GM15510 (cell line): Measurements from ENCODE around the gene KATNAL1.

Experiments
- POLR2A ChIP-seq: IDR thresholded peaks from 3 replicates; pipeline ENCODE4 v1.6.1; 2011; ENCODE audit warnings: borderline replicate concordance; ENCODE audit not compliant: insufficient read length; ENCODE audit errors: extremely low read depth

The KATNAL1 gene

DNA sequence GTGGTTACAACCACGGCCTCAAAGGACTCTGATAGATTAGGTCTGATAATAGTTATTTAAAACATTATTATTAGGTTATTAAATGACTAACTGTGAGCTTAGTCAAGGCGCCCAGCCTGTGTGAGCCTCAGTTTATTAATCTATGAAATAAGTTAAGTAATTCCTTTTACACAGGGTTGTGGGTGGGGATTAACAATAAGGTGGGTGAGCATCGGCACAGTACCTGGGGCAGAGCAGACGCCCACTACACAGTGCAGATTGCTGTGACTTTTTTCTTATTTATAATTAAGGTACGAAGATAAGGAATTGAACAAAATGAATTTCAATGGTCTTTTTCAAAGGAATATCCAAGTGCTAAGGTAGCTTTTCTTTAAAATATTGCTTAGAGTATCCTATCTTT lies 132.2 kb downstream of the KATNAL1 start:
- TF ChIP-seq POLR2A: no peak

DNA sequence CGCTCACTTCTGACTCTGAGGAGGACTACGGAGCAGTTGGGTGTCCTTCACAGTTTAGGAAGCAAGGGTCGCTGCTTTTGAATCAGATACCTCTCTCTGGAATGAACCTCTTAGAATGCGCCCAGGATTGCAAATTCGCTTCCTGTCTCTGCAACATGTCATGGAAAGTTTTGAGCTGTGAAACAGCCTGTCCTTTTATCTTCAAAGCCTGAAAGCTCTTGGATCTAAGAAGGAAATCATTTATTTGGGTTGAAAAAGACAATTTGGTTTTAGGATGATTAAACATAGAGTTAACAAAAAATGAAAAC lies 134.1 kb downstream of the KATNAL1 start:
- no peak for TF ChIP-seq POLR2A

DNA sequence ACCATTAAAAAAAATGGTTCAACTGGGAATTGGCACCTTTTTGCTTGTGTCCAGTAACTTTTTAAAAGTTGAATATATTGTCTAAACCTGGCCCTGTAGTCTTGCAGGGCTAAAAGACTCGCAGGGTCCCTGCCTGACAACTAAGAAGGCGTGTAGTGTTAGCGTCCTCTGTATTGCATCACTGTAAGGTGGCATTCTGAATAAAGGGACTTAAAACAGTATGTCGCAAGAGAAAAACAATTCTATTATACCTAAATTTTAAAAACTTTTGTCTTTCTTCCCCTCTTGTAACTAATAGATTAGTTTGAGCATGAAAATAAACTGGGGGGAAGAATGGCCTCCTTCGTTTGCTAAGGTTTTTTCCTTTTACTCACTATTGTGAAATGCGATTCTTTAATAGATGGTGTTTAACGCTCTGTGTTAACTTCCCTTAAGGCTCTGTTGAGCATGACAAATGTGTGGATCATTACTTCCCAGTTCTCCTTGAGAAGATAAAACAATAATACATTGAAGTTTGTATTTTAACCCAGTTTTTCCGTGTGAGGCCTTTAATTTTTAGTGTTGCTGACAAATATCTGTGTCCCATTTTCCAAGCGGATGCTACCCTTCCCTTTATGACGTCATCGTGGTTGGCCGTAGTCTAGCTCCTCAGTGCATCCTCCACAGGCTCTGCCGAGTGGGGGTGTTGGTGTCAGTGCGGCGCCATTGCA lies 134.6 kb downstream of the KATNAL1 start:
- no peak for TF ChIP-seq POLR2A

DNA sequence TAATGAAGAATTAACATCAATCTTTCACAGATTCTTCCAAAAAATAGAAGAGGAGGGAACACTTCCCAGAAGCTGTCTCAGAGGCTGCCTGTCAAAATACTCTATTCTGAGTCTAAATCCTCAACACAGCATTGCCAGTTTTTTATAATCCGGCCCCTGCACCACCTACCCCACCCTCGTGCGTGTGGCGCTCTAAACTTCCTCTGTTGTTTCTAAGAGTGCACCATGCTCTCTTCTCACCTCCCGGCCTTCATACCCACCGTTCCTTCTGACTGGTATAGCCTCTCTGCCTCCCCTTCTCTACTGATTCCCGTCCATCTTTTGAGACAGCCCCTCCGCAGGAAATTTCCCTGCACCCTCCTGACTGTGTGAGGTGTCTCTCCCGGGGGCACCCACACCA lies 136.8 kb downstream of the KATNAL1 start:
- TF ChIP-seq POLR2A: no peak

DNA sequence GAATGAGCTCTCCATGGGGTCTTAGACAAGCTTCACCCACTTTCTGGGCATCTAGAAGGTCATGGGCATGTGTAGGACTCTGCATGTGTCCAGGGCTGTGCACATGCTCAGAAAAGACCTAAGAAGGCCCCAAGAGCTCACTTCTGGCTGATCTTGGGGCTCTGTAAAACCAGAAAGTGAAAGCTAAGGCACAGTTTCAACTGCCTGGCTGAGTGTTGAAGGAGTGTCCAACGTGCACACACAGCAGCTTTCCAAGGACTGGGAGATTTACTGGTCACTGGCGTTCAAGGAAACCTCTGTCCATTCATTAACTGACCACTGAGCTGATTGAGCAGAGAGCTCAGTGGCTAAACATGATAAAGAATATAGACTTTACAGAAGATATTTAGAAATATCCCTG lies 137.9 kb downstream of the KATNAL1 start:
- no peak for TF ChIP-seq POLR2A

DNA sequence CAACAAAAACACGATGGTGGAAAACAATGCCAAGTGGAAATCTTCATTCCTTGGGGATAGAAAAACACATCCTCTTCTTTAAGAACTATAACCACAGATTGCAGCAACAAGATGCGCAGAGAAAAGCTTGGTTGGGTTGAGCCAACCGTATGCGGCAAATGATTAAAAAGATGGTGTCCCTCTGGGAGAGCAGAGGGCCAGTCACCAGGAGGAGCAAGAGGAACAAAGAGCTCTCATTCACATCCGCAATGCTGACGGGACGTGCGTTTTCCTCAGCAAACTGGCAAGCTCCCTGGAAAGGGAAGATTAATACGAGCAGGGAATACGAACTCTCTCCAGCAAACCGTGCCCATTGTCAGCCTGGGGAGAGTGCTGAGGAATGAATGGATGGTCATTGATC lies 141.6 kb downstream of the KATNAL1 start:
- TF ChIP-seq POLR2A: no peak

DNA sequence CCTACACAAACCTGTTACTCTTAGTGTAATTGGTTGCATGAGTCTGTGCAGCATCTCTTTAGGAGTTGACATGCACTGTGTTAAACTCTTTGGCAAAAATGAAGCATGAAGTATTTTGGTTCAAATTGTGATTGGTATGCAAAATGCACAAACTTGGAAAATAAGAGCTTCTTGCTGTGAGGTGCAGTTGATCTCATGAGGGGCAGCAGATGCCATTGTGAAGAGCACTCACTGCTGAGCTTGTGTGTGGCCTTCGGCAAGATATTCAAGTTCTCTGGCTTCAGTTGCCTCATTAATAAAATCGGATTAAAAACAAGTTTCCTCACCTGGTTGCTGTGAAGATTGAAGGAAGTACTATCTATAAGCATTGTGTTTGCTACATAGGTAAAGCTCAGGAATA lies 142.3 kb downstream of the KATNAL1 start:
- TF ChIP-seq POLR2A: no peak

DNA sequence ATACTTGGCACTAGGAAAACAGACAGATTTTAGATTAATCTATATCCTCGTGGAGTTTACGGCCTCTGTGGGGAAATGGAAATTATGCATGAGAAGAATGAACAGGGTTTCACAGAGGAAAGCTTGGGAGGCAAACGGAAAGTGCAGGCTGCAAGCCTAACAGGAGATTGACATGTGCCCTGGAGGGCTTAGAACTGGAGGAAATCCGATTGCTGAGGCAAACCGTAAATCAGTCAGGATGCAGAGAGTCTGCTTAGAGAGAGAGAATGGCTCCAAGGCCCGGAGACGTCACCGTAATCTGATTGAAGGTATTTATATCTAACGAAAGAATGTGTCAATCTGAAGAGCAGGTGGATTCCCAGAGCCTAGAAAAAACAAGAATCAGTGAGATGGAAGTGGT lies 143.2 kb downstream of the KATNAL1 start:
- TF ChIP-seq POLR2A: no peak

DNA sequence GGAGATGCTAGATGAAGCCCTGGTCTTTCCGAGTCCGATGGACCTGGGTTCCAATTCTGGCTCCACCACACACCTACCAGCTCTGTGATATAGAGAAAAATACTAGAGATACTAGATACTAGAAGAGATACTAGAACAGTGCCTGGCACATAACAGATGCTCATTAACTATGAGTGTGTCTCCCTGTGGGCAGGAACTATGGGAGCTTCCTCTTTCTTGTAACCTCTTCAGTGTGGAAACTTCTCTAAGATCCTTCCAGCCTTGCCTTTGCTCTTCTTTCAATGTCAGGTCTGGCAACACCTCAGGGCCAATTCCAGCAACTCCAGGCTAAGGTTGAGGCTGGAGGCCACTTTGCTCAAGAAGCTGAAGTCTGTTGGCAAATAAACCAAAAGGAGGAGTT lies 143.9 kb downstream of the KATNAL1 start:
- no peak for TF ChIP-seq POLR2A

DNA sequence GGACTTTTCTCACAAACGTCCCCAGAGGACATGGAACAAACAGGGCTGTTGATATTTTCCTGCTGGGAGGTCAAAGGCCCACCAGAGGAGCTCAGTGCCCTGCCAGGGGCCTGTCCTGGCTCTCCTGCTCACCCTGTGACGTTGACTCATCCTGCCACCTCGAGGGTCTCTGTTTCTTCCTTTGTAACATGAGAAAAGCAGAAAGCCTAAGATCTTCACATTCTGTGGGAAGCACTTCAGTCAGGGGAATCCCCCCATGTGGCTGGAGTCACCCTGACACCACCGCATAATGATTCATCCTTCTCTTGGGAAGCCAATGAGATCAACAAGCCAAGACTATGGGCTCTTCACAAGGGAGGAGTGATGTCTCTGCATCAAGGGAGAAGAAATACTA lies 147.9 kb downstream of the KATNAL1 start:
- TF ChIP-seq POLR2A: no peak

DNA sequence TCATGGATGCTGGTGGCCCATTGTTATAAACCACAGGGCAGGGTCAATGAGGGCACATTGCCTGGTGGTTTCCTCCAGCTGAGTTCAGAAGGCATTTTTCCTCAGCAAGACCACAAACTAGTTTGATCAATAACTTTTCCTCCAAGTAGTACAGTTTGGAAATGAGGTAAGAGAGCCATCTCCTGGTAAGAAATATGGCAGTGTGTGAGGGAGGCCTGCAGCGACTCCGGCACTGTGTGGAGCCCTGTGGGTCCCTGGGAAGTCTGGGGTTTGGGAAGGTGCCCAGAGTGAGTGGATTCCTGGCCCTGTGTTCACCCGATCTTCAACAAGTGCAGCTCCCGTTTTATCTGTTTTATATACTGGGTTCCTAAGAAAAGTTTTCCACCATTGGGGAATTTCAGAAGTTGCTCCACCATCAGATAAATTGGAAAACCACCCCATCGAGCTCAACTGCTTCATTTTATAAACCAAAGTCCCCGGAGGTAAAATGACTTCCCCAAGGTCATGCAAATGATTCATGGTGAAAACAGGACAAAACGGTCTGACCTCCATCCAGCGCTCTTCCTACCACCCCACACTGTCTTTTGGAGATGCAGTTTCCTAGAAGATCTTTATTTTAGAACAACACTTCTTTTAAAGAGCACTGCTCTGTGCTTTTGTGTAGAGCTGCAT lies 148.4 kb downstream of the KATNAL1 start:
- no peak for TF ChIP-seq POLR2A

DNA sequence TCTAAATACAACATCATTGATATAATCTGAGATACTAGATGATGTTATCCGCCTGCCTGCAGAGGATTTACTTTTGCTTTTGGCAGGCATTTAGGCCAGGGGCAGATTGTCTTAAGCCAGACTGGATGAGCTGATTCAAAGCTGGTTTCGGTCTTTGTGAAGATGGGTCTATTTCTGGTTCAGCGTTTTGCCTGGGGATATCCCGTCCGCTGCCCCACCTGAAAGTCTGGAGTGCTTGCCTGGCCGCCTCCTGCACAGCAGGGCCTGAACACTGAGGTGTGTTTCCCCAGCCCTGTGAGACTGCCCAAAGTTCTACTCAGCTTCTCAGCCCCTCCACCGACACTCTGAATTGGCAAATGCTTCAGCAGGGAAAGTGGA lies 149.7 kb downstream of the KATNAL1 start:
- TF ChIP-seq POLR2A: no peak

DNA sequence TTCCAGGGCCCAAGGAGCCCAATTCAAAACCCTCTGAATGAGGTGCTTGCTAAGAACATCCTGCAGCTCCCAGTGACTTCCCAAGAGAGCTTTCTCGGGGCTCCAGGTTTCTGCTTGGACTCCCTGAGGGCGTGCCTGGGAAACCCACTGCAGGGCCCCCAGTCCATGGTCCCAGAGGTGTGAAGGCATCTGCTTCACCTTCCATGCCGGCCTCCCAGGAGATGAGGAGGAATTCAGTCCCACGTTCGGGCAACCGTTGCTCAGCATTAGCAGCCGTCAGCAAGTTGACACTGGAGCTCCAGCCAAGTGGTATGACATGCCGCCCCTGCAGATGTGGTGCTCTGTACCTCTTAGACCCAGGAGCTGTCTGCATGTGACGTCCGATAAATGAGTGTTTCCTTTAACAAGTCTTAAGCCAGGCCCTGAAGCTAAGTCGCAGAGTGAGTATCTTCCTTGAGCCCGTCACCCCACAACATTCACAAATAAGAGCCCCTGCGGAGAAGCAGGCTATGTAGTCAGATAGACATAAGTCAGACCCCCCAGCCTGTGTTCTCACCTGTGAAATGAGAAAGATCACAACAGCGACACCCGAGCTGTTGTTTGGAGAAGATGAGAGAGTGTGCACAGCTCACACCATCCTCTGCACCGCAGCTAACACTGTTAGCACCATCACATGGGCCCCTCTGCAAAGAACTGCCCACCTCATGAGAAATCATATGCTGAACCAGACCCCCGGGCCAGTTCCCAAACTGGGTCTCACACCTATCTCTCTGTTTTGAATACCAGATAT lies 150.3 kb downstream of the KATNAL1 start:
- TF ChIP-seq POLR2A: no peak

DNA sequence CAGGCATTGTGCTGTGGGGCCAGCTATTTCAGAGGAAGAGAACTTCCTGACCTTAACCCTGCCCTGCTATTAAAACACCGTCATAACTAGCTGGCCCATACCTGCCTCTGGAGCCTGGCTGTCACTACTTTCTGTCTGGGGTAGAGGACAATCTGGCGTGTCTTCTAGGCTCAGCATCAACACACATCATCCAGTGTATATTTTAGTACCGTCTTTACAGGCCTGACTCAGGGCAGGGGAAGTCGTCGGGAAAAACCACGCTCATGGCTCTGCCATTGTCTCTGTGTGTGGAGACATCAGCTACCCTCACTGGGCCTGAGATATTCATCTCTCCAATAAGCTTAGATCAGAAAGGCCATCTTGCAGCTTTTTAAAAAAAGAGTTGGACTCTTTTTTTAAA lies 151.1 kb downstream of the KATNAL1 start:
- no peak for TF ChIP-seq POLR2A

DNA sequence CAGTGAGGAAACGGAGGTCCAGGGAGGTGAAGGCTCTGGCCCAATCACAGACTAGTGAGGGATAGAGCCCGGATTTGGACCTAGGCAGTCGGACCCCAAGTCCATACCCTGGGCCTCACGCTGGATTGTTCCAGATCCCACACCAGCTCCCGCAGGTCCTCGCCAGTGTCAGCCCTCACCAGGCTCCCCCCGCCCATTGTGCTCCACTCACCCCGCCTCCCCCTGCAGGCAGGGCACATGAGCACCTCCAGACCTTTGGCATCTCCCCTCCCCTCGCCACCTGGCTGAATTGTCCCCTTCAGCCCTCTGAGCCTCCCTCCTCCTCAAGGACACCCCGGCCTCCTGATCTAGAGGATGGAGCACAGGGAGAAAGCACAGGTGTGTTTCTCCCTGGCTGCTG lies 152.4 kb downstream of the KATNAL1 start:
- no peak for TF ChIP-seq POLR2A

DNA sequence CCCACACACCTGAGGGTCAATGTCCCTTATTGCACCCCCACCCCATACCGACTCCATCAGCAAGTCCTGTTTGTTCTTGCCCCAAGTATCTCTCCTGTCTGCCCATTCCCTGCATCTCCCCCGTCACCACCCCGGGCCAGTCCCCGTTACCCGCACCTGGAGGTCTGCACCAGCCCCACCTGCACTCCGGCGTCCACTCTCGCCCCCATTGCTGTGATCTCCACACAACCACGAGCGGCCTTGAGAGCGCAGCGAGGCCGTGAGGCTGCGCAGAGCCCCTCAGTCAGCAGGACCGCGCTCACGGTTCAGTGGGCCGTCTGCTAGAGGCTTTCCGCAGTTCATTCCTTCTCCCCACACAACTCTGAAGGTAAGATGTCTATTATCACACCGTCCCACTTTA lies 152.8 kb downstream of the KATNAL1 start:
- TF ChIP-seq POLR2A: no peak
